DND-41 (cell line): ENCODE results near the gene CTNNBL1.

Experiments used
- EZH2 ChIP-seq: IDR thresholded peaks from 3 replicates; pipeline ENCODE4 v1.6.1; 2012; ENCODE audit warnings: borderline replicate concordance, low read depth, mild to moderate bottlenecking, moderate library complexity, low read length, inconsistent platforms; ENCODE audit not compliant: severe bottlenecking
- TF ChIP-seq, protein P1 (sequence below): IDR thresholded peaks from 2 replicates; pipeline ENCODE4 v1.5.1; 2012; ENCODE audit warnings: borderline replicate concordance, low read length, moderate library complexity, mild to moderate bottlenecking; ENCODE audit not compliant: poor library complexity, severe bottlenecking; ENCODE audit errors: extremely low read depth

DNA sequence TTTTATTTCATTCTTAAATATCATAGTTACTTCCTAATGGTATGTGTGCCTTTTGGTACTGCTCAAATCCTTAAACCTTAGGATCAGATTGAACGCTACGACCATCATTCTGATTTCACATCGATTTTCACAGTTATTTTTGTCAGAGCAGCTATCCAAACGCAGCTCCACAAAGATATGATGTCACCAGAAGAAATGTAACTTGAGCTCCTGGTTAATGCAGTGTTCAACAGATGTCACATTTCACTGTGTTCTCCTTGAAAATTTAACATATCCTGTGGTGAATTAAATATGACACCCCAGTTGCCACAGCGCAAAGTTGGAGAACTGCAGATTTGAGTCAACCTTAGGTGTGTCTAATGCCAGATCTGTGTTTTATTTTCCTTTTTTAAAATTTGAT lies 81.4 kb downstream of the CTNNBL1 start:
- TF ChIP-seq, protein P1, sequence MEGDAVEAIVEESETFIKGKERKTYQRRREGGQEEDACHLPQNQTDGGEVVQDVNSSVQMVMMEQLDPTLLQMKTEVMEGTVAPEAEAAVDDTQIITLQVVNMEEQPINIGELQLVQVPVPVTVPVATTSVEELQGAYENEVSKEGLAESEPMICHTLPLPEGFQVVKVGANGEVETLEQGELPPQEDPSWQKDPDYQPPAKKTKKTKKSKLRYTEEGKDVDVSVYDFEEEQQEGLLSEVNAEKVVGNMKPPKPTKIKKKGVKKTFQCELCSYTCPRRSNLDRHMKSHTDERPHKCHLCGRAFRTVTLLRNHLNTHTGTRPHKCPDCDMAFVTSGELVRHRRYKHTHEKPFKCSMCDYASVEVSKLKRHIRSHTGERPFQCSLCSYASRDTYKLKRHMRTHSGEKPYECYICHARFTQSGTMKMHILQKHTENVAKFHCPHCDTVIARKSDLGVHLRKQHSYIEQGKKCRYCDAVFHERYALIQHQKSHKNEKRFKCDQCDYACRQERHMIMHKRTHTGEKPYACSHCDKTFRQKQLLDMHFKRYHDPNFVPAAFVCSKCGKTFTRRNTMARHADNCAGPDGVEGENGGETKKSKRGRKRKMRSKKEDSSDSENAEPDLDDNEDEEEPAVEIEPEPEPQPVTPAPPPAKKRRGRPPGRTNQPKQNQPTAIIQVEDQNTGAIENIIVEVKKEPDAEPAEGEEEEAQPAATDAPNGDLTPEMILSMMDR = no peak
- no peak for TF ChIP-seq EZH2
